ENCODE data around the gene FADS6. TPM values are rescaled to one million over a fixed set of nuclear protein-coding genes. Genes with fewer than 3 reads are reported as not detected.

FADS6 gene
- total RNA-seq, 2 donors from 2014 or later = not detected

DNA sequence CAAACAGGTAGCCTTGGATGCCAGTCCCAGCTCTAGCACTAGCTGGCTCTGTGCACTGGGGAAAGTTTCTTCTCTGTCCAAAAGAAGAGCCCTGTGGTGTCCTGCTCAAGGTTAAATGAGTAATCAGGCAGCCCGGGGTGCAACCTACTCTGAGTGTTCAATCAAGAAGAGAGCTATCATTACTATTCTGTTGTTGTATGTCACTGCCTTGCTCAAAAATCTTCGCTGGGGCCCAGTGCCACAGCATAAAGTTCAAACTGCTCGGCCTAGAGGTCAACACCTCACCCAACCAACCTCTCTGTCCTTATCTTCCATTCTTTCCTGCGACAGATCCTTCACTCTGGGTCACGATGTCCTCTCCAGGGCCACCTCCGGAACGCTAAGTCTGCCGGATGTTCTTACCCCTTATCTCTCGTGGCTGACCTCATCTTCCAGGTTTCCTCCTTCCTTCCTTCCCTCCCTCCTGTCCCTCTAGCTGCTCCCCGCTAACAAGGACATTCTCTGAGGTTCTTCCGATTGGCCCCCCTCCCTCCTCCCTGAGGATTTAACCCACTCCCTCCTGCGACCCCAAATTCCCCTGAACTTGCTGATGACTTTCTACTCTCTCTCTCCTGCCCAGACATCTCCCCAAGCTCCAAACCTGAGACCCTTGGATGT is 25.1 kb downstream of the FADS6 start:
- Histone ChIP-seq H3K27me3 (no peaks in the 10 kb centered on the region), H3K27ac (no peak overlapping the region), H3K4me1 (peaks cover 0 to 30% of the 10 kb centered on the region in 2 donors), H3K36me3 (no peaks in the 10 kb centered on the region), H3K4me3 (no peak overlapping the region), H3K9me3 (no peaks in the 10 kb centered on the region)
- DNase-seq (ENCODE audit: low spot score) = no peak
- TF ChIP-seq, protein P1, sequence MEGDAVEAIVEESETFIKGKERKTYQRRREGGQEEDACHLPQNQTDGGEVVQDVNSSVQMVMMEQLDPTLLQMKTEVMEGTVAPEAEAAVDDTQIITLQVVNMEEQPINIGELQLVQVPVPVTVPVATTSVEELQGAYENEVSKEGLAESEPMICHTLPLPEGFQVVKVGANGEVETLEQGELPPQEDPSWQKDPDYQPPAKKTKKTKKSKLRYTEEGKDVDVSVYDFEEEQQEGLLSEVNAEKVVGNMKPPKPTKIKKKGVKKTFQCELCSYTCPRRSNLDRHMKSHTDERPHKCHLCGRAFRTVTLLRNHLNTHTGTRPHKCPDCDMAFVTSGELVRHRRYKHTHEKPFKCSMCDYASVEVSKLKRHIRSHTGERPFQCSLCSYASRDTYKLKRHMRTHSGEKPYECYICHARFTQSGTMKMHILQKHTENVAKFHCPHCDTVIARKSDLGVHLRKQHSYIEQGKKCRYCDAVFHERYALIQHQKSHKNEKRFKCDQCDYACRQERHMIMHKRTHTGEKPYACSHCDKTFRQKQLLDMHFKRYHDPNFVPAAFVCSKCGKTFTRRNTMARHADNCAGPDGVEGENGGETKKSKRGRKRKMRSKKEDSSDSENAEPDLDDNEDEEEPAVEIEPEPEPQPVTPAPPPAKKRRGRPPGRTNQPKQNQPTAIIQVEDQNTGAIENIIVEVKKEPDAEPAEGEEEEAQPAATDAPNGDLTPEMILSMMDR (IDR thresholded peaks at IDR 0.05) = no peak

DNA sequence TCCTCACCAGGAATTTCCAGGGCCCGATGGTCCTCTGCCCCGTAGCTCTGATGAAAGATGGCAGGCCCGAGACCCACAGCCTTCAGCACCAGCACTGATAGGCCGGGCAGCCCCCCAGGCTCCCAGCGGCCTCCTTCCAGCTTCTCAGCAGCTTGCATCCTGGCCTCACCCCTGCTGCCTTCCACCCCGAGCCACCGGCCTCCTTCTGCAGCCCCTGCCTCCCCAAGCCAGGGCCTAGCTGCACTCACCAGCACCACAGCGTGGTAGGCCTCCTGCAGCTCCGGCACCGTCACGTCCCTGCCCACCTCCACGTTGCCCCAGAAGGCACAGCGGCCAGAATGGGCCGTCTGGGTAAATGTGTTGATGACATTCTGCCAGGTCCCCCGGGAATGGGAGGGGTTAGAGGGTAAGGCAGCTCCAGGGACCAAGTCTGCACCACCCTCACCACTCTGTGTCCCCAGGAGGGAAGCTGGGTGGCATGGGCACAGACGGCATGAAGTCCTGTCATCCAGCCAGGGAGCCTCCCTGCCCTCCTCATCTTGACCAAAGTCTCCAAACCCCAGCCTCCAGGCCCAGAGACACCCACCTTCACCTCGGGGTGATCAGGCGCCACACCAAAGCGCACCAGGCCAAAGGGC is 27.1 kb downstream of the FADS6 start:
- no peaks in the 10 kb centered on the region for H3K9me3 ChIP-seq
- no peak for DNase-seq (ENCODE audit: low spot score)
- TF ChIP-seq, protein P1 (IDR thresholded peaks at IDR 0.05) = no peak
- H3K36me3 ChIP-seq = no peaks in the 10 kb centered on the region
- no peak overlapping the region for H3K27ac ChIP-seq
- H3K4me1 ChIP-seq = peaks cover 0 to 25% of the 10 kb centered on the region in 2 donors
- H3K4me3 ChIP-seq = no peak overlapping the region
- H3K27me3 ChIP-seq = no peaks in the 10 kb centered on the region

DNA sequence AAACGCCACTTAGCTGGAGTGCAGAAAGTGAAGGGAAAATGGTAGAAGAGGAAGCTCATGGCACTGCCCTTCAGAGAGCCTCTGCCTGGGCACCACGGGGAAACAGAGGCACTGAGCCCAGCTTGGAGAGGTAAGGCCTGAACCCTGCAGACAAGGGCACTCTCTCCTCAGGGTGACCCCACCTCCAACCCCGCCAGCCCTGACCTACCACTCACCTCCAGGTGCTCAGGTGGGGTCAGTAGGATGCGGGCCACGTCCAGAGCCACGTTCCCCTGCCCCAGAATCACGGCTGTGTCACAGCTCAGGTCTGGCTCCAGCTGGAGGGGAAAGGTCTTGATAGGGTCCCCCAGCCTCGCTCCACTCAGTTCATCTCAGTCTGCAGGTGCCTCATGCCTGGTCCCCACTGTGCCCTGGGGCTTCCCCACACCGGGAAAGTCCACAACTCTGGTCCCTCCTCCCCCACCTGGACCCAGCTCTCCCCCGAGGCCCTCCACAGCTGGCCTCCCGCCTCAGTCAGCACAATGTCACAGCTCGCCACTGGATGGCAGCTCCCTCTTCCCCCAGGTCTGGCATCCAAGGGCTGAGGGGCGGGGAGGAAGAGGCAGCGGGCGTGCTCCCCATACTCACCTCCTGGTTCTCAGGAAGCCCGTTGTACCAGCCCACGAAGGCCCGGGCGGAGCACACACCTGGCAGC is 27.8 kb downstream of the FADS6 start:
- no peak for DNase-seq (ENCODE audit: low spot score)
- no peak overlapping the region for H3K27ac ChIP-seq

DNA sequence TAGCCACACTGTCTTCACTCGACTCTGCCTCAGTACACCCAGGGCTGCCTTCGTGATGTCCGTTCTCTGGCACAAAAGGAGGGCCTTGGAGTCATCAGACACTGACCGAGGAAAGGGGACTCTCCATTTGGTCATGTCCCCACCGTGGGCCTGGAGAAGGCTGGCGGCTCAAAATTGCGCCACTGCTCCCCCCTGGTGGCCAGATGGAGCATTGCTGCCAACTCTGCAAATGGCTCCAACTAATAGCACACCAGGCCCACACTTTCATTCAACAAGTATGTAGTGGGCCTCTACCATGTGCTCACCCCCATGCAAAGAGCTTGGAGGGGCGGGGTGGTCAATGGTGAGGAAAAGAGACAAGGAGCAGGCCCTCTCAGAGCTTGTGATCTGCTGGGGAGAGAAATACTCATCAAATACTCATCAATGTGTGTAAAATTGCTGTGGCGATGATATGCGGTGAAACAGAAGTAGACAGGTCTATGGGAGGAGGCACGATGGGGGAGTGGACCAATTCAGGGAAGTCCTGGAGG is 28.5 kb downstream of the FADS6 start:
- H3K4me1 ChIP-seq = peaks cover 0 to 39% of the 10 kb centered on the region in 2 donors
- TF ChIP-seq, protein P1 (IDR thresholded peaks at IDR 0.05) = peak; percentile 96 to 99
- no peaks in the 10 kb centered on the region for H3K27me3 ChIP-seq
- peak; percentile 87 for DNase-seq (ENCODE audit: low spot score)
- H3K36me3 ChIP-seq = no peaks in the 10 kb centered on the region
- H3K4me3 ChIP-seq = no peak overlapping the region
- H3K27ac ChIP-seq = no peak overlapping the region
- no peaks in the 10 kb centered on the region for H3K9me3 ChIP-seq

More for the DNA sequence above, 27.8 kb downstream of the FADS6 start:
- Histone ChIP-seq H3K4me3 (no peak overlapping the region), H3K27me3 (no peaks in the 10 kb centered on the region), H3K36me3 (no peaks in the 10 kb centered on the region), H3K4me1 (peaks cover 0 to 32% of the 10 kb centered on the region in 2 donors), H3K9me3 (no peaks in the 10 kb centered on the region)
- TF ChIP-seq, protein P1 (IDR thresholded peaks at IDR 0.05) = no peak

DNA sequence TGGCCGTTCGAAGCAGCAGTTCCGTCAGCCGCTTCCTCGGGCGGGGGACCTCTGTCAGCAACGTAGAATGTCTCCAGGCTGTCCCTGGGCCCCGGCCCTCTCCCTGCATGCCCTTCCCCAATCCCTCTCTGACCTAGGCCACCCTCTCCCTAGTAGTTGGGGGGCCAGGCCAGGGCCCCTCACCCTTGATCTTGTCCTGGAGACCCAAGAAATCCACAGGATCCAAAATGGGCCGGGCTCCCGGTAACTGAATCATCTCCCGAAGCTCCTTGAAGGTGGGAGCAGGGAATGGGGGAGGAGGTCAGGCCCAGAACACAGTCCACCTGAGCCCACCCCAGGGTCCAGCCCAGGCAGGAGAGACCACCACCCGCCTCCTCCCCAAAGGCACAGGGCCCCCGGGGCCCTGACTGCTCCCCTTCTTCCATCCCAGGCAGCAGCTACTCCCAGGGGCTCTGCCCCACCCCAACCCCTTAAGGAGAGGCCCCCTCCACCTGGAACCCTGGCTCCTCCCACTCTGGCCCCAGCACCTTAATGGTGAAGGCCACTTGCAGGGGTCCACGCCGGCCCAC is 29.1 kb downstream of the FADS6 start:
- Histone ChIP-seq H3K9me3 (no peaks in the 10 kb centered on the region), H3K36me3 (no peaks in the 10 kb centered on the region)
- no peak for DNase-seq (ENCODE audit: low spot score)

More for the DNA sequence above, 29.1 kb downstream of the FADS6 start:
- Histone ChIP-seq H3K4me1 (peaks cover 0 to 43% of the 10 kb centered on the region in 2 donors), H3K27ac (no peak overlapping the region), H3K4me3 (no peak overlapping the region), H3K27me3 (peaks cover 2 to 3% of the 10 kb centered on the region in 2 donors)
- TF ChIP-seq, protein P1 (IDR thresholded peaks at IDR 0.05) = no peak

All from right atrium auricular region (tissue), 2 donors.